Uterus (tissue), 2 donors: ENCODE measurements around the gene PFKFB4.

ENCODE experiments used
- CTCF ChIP-seq, 4 experiments: fragments of 200-600 bp in 2 of 4; fragments of 450-650 bp in 2 of 4; sonication (generic) in 2 of 4; IDR thresholded peaks; one replicate each; pipeline ENCODE4 v1.5.1; 2016 to 2019; ENCODE audit warnings: antibody characterized with exemption in 4 of 4, mild to moderate bottlenecking in 2 of 4, moderate library complexity in 1 of 4
- POLR2A ChIP-seq, 2 donors: fragments of 450-650 bp; IDR thresholded peaks; one replicate each; pipeline ENCODE4 v1.6.1; 2016; ENCODE audit warnings: antibody characterized with exemption in 2 of 2, mild to moderate bottlenecking in 1 of 2, moderate library complexity in 1 of 2

- TF ChIP-seq CTCF (IDR thresholded peaks at IDR 0.05) (no peak), POLR2A (IDR thresholded peaks at IDR 0.05) (no peak)
Measured at GRCh38 chr3:48576647-48577046, 20.0 kb upstream of the PFKFB4 start.
